GM21717 (cell line): Measurements from ENCODE around the gene PDZRN3.

Source experiments
- ATAC-seq: cut with Tn5 transposase; IDR thresholded peaks from one replicate; pipeline ENCODE4 v1.9.1; 2021; ENCODE audit warnings: mild to moderate bottlenecking, moderate library complexity; ENCODE audit not compliant: unreplicated experiment

PDZRN3 gene

DNA sequence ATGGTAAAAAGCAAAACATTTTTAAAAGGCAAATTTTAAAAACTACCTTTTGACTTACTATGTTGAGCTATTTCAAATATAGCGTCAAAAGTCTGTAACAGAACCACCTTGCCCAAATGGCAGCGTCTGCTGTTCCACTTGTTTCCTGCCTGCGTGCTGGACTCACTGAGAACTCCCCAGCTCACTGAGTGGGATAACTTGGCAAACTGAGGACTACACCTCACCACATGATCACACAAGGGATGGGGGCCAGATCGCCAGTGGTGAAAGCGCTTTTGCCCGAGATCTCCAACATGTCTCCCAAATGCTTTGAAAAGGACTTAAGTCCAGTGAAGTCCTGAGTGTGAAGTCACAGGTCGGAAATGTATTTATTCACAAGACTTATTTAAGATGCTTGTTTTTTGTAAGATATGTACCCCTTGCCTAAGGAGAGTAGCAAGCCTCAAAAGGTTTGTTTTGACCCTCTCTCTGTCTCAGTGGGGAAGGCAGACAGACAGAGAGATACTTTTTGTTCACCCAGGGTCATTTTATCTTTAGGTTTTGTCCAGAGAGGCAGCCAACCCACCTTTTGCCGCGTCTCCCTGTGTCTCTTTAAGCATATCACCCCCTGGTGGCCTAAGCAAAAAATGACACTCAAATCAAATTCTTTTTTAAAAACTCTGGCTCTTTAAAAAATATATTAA, 192.6 kb downstream of the PDZRN3 start:
- ATAC-seq = no peak

DNA sequence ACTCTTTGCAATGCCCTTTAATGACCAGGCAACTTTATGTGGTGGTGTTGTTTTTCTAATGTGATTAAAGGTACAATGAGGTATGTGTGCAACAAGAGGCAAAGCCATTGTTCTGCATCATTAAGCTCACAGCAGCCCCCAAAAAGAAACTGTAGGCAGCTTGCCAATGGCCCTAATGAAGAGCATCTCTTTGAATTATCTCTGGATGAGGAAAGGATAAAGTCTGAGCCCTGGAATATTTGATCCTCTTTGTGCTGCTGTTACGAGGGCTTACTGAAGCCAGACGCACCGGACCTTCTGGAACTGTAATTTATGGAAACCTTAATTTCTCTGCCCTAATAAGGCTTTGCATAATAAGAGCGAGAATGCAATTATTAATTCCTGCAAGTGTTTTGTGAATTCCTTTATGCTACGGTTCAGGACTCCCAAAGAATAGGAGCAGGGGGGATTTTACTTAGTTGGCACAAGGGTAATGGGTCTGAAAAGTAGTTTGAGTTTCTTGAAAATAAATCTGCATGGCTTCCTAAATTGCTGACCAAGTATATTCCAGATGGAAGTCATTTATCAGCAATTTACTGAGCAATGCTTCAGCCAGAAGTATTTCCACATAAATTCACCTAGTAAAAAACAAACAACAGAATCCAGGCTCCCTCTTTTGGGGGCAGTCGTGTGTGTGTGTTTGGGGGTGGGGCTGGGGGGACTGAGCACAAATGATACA, 193.4 kb downstream of the PDZRN3 start:
- ATAC-seq = no peak

DNA sequence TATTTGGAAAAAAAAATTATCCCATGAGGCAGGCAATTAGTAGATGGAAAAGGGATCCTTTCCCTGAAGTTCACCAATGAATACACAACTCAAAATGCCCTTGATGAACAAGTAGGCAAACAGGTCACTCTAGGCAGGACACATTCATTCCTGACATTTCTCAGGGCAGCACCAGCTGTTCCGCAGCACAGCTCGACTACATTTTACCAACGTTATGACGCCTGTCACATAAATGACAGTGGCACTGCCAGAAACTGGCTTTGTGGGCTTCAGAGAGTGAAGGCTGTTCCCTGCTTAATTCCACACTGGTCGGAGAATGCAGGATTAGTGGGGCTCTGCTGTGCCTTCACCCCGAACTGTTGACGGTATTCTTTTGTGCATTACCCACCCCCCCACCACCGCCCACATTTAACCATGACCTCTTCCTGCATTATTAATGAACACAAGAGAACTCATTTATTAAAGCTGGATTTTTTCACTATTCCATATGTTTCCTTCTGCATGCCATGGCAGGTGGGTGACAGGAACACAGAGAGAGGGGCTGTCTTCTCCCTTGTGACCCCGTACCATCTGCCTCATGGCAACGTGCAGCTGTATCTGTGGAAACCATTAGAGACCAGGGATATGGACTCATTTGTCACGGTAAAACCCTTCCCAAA, 197.6 kb downstream of the PDZRN3 start:
- no peak for ATAC-seq

DNA sequence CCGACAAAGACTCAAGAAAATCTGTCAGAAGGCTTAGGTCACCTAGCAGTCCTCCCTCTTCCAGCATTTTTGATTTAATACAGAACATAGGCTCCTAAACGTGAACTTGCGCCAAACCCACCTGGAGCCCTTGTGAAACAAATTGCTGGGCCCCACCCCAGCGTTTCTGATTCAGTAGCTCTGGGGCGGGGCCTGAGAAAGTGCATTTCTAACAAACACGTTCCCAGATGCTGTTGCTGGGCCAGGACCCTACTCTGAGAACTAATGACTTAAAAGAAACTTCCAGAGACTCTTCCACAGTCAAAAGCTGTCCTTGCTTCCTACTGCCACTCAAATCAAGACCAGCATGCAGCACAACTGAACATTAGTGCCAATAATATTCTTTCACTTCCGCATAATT, 198.1 kb downstream of the PDZRN3 start:
- ATAC-seq = no peak

DNA sequence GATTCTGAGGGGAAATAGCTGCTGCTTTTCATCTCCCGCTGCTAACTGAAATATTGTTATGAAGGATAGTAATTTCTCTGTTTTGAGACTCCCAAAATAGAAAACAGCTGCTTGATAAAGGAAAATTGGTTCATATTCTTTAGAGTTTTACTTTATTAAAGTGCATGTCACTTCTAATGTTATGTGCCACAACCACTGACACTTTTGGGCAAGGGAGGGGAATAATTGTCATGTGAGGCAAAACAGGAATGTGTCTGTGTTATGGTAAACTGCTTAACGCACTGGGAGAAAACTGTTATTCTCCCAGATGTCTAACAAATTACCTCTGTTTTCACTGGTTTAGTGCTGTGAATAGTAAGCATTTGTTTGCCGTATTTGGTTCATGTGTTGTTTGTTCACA, 201.6 kb downstream of the PDZRN3 start:
- ATAC-seq = no peak

DNA sequence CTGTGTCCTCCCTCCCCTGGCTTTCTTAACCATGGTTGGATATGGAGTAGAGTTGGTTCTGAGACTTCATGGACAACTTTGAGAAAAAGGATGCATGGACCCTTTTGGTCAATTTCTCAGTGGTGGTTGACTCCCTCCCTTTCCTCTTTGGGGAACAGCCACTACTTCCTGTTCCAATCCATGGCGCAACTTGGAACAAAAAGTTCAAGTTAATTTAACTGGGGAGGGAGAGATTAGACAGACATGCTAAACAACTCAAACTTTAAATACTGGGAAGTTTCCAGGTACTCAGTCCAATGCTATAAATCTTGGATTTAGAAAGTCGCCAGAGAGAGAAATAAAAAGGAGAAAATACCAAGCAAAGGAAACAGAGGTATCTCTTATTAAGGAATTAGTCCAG, 202.2 kb downstream of the PDZRN3 start:
- no peak for ATAC-seq

DNA sequence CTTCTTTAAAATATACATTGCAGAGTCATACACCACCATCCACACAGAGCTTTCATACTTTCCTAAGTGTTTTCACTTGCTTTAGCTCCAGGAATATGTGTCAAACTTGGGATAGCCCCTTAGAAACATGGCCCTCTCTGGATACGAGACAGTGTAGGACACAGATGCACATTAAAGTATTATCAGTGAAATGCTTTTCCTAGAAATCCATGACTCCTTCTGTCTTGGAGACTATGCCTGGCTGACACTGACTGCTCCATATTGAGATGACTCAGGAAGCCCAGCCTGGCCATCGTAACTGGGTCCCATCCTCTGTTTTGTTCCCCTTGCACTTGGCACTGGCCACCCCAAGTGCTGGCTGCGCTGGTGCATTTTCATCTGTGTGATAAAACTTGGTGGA, 204.8 kb downstream of the PDZRN3 start:
- ATAC-seq = no peak

DNA sequence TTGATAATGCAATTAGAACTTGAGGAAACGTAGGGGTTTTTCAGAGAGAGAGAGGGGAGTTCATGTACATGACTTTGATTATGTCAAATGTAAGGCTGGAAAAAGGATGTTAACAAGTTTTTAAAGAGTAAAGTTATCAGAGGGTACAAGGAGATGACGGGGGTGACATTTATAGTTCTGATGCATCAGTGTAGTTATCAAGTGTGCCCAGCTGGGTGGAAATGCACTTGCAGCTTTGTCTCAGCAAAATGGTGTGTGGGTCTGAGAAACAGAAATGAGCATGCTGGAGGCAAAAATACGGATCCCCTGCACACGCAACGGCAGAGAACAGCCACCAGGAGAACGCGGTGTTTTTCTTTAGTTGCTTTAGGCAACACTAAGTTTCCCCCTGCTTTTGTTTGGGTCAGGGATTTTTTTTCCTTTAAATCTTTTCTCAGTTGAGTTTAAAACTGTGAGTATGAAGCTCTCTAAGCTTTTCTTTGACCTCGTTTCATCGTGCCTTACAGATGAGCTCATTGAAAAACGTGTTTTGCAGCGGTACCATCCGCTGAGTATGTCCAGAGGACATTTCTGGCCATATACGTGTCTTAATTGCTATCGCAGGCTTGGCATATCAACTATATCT, 205.4 kb downstream of the PDZRN3 start:
- no peak for ATAC-seq

DNA sequence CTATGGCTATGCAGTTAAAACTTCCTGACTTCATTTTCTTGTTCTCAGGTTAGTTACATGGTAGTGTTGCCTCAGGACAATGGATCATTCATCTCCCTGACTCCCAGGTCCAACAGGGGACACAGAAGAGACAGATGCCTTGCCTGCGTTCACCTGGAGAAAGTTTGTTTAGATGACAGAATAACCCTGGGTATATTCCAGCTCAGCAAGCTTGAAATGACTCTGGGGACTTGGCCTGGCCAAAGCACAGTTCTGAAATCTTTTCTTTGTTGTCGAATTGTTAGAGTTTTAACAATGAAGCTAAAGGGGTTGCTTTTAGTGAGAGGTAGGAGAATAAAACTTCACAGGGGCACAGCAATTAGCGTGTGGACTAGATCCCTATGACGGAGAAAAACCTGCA, 206.1 kb downstream of the PDZRN3 start:
- no peak for ATAC-seq

DNA sequence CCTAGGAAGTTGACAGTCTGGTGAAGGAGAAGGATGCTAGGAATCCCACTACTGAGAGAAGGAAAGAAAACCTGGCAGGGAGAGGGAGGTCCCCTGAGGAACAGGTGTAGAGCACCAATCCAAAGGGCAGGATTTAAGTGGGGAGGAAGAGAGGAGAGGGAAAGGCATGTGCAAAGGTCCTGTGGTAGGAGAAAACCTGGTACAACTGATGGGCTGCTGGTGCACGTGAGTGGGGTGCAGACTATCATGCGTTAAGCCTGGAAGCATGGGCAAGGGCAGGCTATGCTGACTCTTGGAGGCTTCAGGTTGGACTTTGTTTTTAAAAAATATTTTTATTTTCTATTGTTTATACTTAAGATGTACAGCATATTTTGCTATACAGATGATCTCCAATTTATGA, 209.6 kb downstream of the PDZRN3 start:
- no peak for ATAC-seq

DNA sequence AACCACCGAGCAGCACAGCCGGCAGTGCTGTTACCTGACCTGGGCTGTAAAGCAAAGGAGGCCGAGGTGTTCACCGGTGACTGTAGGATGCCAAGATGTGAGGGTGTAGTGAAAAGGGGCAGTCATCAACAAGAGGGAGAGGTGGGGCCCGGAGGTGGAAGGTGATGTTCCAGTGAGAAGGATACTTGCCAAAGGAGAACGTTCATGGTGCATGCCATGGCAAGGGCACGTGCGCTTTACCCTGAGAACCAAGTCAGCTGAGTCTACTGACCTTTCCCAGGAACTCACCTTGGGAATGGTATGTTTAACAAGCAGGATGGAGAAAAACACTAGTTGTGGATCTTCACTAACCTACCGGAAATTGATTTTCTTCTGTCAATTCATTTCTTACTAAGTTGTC, 211.1 kb downstream of the PDZRN3 start:
- ATAC-seq = no peak

DNA sequence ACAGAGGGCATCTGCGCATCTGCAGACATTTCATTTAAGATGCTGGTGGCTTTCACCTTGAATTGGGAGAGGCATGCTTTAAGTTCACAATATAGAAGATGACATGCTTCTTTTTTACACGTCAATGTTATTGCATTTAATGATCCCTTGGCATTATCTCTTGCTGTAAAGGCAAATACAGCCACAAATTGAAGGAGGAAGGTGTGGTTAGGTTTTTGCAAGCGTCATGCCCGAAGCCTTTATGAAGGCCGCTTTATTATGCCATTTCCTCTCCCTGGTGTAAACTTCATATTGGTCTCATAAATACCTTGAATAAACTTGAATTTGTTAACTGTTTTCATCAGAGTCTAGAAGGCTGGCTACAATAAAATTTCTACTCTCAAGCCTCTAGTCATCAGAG, 212.7 kb downstream of the PDZRN3 start:
- no peak for ATAC-seq

DNA sequence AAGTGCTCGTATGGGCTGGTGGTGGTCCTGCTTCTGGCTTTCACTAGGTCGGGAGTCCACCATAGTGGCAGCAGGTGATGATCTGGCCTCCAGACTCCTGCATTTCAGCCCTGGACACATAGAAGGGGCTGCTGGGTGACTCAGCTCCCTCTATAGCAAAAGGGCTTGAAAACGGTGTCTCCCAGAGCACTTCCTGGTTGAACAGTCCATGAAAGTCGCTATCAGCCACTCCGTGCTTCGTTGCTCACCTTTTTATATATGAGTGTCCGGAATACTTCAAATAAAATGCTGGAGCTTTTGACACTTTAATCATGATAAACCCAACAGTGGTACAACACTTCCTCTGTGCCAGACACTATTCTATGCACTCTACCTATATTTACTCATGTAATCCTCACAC, 213.2 kb downstream of the PDZRN3 start:
- ATAC-seq = no peak

DNA sequence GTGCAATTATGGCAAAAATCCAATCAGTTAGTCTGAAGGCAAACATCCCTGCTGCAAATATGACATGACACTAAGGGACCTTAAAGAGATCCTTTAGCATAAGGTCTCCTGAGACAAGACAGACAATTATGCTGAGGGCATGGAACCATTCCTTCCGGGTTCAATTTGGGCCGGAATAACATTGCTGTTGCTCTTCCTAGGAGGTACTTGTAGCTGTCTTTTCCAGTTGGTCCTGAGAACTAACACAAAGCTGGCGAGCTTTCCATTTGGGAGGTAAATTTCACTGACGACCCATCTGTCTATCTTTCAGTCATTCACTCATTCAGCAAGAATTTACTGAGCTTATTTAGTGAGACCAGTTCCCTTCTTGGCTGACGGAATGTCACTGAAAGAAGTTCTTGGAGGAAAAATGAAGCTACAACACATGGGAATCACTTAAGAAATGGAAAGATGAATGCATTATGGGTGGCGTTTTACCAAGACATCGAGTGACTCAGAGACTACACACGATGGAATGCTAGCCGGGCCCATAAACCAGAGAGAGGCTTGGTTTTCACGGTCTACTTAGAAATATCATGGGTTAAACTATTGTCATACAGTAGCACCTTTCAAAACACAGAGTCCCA, 215.5 kb downstream of the PDZRN3 start:
- ATAC-seq = no peak

DNA sequence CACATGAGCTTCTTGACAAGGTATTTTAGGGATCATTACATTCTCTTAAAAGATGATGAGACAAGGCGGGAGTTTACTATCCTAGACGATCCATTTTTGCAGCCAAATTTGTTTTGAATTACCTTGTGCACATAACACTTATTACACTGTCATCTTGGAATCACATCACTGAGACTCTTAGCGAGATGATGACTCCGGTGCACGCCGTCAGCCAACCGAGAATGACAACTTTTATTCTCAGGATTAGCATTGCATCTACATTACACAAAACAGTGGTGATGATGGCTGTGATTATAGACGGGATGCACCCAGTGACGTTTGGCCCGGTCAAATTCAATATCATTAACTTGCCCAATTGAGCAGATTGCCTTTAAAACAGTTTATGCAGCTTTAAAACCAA, 216.1 kb downstream of the PDZRN3 start:
- ATAC-seq = no peak

DNA sequence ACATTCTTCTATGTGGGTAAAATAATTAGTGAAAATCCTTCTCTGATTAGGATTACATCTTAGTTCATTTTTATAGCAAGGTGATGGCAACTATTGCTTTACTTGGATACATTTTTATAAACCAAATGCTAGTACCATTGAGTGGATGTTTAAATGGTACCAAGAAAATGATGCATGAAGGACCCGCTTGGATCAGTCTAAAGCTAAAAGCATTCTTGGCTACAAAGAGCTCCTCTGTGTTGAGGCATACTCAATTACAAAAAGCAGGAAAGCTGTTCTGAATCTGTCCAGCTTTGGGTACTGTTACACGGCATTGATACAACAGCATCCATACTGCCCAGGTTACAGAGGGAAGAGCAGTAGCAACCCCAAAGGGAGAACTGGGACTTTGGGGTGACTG, 217.2 kb downstream of the PDZRN3 start:
- no peak for ATAC-seq

DNA sequence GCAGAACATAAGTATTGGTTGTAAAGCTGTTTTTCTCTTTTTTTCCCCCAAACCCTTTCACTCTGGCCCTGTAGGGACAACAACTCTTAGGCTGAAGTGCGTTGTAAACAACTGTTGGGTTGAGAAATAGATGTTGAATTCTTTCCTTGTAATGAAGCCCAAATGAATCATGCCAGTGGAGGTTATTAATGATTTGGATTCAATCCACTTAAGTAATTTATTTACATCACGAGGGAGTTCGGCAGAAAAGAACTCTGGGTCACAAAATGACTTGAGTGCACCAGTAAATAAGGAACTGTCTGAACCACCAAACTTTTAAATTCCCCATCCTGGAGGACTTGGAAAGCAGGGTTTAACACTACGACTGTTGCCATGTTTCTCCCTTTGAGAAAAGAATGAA, 218.9 kb downstream of the PDZRN3 start:
- no peak for ATAC-seq

DNA sequence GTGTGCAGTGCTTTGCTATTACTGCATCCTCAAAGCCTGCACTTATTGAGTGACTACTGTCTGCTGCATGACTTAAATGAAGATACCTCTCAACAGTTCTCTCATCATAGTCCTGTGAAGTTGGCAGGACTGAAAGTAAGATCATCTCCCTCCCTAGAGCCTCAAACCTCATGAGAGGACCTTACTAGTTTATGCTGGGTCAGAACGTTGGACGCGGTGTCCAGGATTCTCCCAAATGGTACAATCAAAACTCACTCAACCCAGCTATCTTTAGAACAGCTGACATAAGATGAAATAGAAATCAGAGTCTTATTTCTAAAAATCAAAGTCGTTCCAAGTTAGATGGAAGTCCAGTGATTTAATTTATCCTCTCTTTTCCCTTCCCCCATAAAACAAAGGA, 219.7 kb downstream of the PDZRN3 start:
- ATAC-seq = no peak

DNA sequence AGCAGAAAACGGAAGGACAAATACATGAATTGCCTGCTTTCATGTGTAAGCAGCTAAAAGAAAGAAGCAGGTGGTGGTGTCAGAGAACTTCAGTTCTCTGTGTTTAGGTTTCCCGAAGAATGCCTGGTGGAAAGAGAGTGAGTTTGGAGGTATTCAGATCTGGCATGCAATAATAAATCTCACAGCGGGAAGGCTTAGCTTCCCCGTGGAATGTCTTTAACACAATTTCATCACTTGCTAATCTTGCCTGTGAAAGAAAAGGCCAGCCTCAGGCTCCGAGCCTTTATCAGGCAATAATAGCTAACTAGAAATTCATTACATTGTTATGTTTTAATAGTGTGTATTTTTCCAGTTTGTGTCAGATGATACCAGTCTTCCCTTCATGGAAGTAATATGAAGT, 220.3 kb downstream of the PDZRN3 start:
- ATAC-seq = no peak

DNA sequence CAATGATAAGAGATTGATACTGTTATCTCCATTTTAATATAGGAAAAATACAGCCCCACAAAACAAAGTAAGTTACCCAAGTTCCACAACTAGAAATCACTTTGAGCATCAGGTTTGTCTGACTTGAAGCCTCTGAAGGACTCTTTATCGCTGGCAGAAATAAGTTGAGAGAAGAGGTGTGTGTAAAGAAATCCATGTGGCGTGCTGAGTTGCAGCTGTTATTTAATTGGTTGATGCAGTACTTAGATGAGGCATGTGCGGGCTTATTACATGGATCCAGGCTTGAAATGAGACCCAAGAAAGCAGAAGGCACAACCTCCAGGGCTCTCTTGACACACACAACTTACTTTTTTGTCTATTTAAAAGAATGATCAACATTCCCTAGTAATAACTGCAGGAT, 221.3 kb downstream of the PDZRN3 start:
- ATAC-seq = no peak

DNA sequence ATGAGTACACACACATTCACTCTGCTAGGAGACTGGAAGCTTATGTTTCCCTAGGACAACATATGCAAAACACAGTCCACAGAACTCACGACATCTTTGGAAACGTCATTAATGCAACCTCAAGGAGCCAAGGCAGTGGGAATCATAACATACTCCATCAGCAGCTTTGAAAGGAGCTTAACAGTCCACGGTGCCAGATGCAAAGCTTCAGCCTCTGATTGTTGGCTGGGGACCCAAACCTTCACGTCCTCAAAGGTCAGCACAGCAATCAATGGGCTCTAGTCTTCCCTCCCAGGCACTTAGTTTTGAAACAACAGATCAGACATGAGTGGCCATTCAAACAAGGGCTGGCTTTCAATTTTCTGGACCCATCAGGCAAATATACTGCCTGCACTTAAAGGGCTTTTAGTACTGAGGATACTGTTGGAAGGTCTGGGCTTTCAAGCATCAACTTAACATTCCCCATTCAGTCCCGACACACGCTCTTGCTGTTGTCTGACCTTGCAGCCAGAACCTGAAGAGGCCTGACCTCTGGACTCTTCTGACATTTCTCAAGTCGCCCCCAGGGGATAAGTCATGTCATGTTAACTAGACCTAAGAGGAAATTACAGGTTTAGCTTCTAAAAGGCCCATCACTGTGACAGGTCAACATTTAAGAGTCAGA, 223.0 kb downstream of the PDZRN3 start:
- no peak for ATAC-seq
